Mesenchymal stem cell (in vitro differentiated cells and primary cell): ENCODE measurements around the gene LRRFIP1.

Experiments used
- DNase-seq: peaks from one replicate; pipeline ENCODE4 v3.0.0-alpha.2; 2013
- H2AFZ ChIP-seq: one replicate; pipeline ENCODE4 v1.6.1; 2013; ENCODE audit warnings: low read depth, mild to moderate bottlenecking, control low read depth, inconsistent platforms, low read length, moderate library complexity
- H2AK5ac ChIP-seq: 2 replicates; pipeline ENCODE4 v1.6.1; 2013; ENCODE audit warnings: low read length, moderate library complexity, mild to moderate bottlenecking, inconsistent platforms; ENCODE audit not compliant: severe bottlenecking
- H2BK120ac ChIP-seq: one replicate; pipeline ENCODE4 v1.6.1; 2013; ENCODE audit warnings: low read depth, mild to moderate bottlenecking, inconsistent platforms, low read length, moderate library complexity
- H2BK12ac ChIP-seq, 2 experiments: one replicate each; pipeline ENCODE4 v1.6.1; 2013; ENCODE audit warnings: inconsistent platforms in 2 of 2, low read length in 2 of 2, mild to moderate bottlenecking in 2 of 2, moderate library complexity in 2 of 2, control low read depth in 1 of 2
- H2BK15ac ChIP-seq: one replicate; pipeline ENCODE4 v1.6.1; 2013; ENCODE audit warnings: mild to moderate bottlenecking, low read depth, inconsistent platforms; ENCODE audit not compliant: poor library complexity, severe bottlenecking
- H2BK5ac ChIP-seq: 2 replicates; pipeline ENCODE4 v1.6.1; 2013; ENCODE audit warnings: low read depth, mild to moderate bottlenecking, low read length, control low read depth, inconsistent platforms; ENCODE audit not compliant: poor library complexity, severe bottlenecking
- H3K14ac ChIP-seq, 2 experiments: one replicate each; pipeline ENCODE4 v1.6.1; 2013; ENCODE audit warnings: inconsistent platforms in 2 of 2, low read length in 2 of 2, control low read depth in 1 of 2, mild to moderate bottlenecking in 1 of 2, moderate library complexity in 1 of 2
- H3K18ac ChIP-seq, 2 experiments: one replicate each; pipeline ENCODE4 v1.6.1; 2013; ENCODE audit warnings: inconsistent platforms in 2 of 2, low read length in 2 of 2, control low read depth in 1 of 2, low read depth in 1 of 2, mild to moderate bottlenecking in 1 of 2
- H3K23ac ChIP-seq, 2 experiments: one replicate each; pipeline ENCODE4 v1.6.1; 2013; ENCODE audit warnings: inconsistent platforms in 2 of 2, low read length in 2 of 2, mild to moderate bottlenecking in 2 of 2, moderate library complexity in 2 of 2, control low read depth in 1 of 2
- H3K27ac ChIP-seq: 2 replicates; pipeline ENCODE4 v1.5.1; 2013; ENCODE audit warnings: mild to moderate bottlenecking, moderate library complexity, low read length, control low read depth, inconsistent platforms; ENCODE audit not compliant: poor library complexity, severe bottlenecking
- H3K27me3 ChIP-seq, 2 experiments: 2 replicates each; pipeline versions ENCODE4 v1.6.1 to v1.7.0; 2013; ENCODE audit warnings: low read length in 2 of 2, mild to moderate bottlenecking in 2 of 2, moderate library complexity in 2 of 2, control low read depth in 1 of 2, inconsistent platforms in 1 of 2; ENCODE audit not compliant: control insufficient read depth in 1 of 2, insufficient read depth in 1 of 2
- H3K36me3 ChIP-seq, 2 experiments: 2 replicates each; pipeline versions ENCODE4 v1.6.1 to v1.7.0; 2013; ENCODE audit warnings: low read length in 2 of 2, control low read depth in 1 of 2, inconsistent platforms in 1 of 2, low read depth in 1 of 2, mild to moderate bottlenecking in 1 of 2; ENCODE audit not compliant: insufficient read depth in 2 of 2, control insufficient read depth in 1 of 2
- H3K4ac ChIP-seq, 2 experiments: one replicate each; pipeline ENCODE4 v1.6.1; 2013; ENCODE audit warnings: inconsistent platforms in 2 of 2, low read length in 2 of 2, mild to moderate bottlenecking in 2 of 2, moderate library complexity in 2 of 2, control low read depth in 1 of 2, low read depth in 1 of 2
- H3K4me1 ChIP-seq: 2 replicates; pipeline ENCODE4 v1.6.1; 2013; ENCODE audit warnings: low read depth, low read length, control low read depth; ENCODE audit not compliant: control insufficient read depth, insufficient read depth
- H3K4me2 ChIP-seq: 2 replicates; pipeline ENCODE4 v1.6.1; 2013; ENCODE audit warnings: low read length, mild to moderate bottlenecking, inconsistent platforms; ENCODE audit not compliant: poor library complexity, severe bottlenecking
- H3K4me3 ChIP-seq, 2 experiments: 2 replicates each; pipeline versions ENCODE4 v1.5.1 to v1.7.0; 2013; ENCODE audit warnings: low read length in 2 of 2, mild to moderate bottlenecking in 2 of 2, control low read depth in 1 of 2, low read depth in 1 of 2; ENCODE audit not compliant: insufficient read depth in 1 of 2
- H3K79me1 ChIP-seq: replicated peaks from 2 replicates; pipeline ENCODE4 v1.6.1; 2013; ENCODE audit warnings: mild to moderate bottlenecking, control low read depth, low read length, inconsistent platforms; ENCODE audit not compliant: poor library complexity, severe bottlenecking
- H3K9ac ChIP-seq: 2 replicates; pipeline ENCODE4 v1.7.0; 2013; ENCODE audit warnings: mild to moderate bottlenecking, low read length, moderate library complexity
- H3K9me3 ChIP-seq: 2 replicates; pipeline ENCODE4 v1.7.0; 2013; ENCODE audit warnings: mild to moderate bottlenecking, low read length; ENCODE audit not compliant: control insufficient read depth
- H4K8ac ChIP-seq: one replicate; pipeline ENCODE4 v1.6.1; 2013; ENCODE audit warnings: inconsistent platforms, mild to moderate bottlenecking, low read length, moderate library complexity
- H4K91ac ChIP-seq: one replicate; pipeline ENCODE4 v1.6.1; 2013; ENCODE audit warnings: mild to moderate bottlenecking, low read length, inconsistent platforms
- WGBS: methylation state at CpG from one replicate; pipeline ENCODE4 v1.1.7; 2013; ENCODE audit warnings: mixed read lengths; 5-methylcytosine and 5-hydroxymethylcytosine counted together

LRRFIP1 gene

GRCh38 chr2:237614151-237614720, 13.2 kb upstream of the LRRFIP1 start:
- no peak overlapping the region for H3K27ac ChIP-seq
- no peak overlapping the region for H2AFZ ChIP-seq
- H2BK120ac ChIP-seq, result no peak overlapping the region
- peak overlapping the region; percentile 34 for H4K91ac ChIP-seq
- peak overlapping the region; percentile 31 for H2AK5ac ChIP-seq
- H3K4ac ChIP-seq, result no peak overlapping the region
- H3K9me3 ChIP-seq, result no peaks in the 10 kb centered on the region
- DNase-seq, result peak; percentile 52
- no peaks in the 10 kb centered on the region for H3K27me3 ChIP-seq
- no peak overlapping the region for H3K9ac ChIP-seq
- H3K4me2 ChIP-seq, result no peak overlapping the region
- H3K36me3 ChIP-seq, result no peaks in the 10 kb centered on the region
- peak overlapping the region; percentile 83 for H4K8ac ChIP-seq
- no peak overlapping the region for H2BK15ac ChIP-seq
- no peaks in the 10 kb centered on the region for H3K79me1 ChIP-seq
- peak overlapping the region; percentile 8 to 20 for H2BK12ac ChIP-seq
- H3K18ac ChIP-seq, result peak overlapping the region in 1 of 2 experiments; percentile 59
- 49% methylated on average over 9 of the region's 9 CpGs for WGBS
- peaks cover 13% of the 10 kb centered on the region for H3K4me1 ChIP-seq
- no peak overlapping the region for H2BK5ac ChIP-seq
- H3K23ac ChIP-seq, result no peak overlapping the region
- no peak overlapping the region for H3K14ac ChIP-seq
- no peak overlapping the region for H3K4me3 ChIP-seq

- Histone ChIP-seq H2AFZ (peak overlapping the region; percentile 31), H4K8ac (peak overlapping the region; percentile 62), H3K4me1 (peaks cover 13% of the 10 kb centered on the region), H2AK5ac (peak overlapping the region; percentile 36), H2BK15ac (no peak overlapping the region), H3K9me3 (no peaks in the 10 kb centered on the region), H2BK5ac (no peak overlapping the region), H3K4ac (peak overlapping the region; percentile 69 to 77), H3K79me1 (no peaks in the 10 kb centered on the region), H3K27ac (no peak overlapping the region), H3K4me2 (no peak overlapping the region), H2BK12ac (peak overlapping the region in 1 of 2 experiments; percentile 47), H3K36me3 (no peaks in the 10 kb centered on the region), H3K14ac (peak overlapping the region in 1 of 2 experiments; percentile 48), H3K18ac (peak overlapping the region; percentile 41 to 47), H4K91ac (peak overlapping the region; percentile 79), H3K23ac (no peak overlapping the region), H3K27me3 (no peaks in the 10 kb centered on the region), H3K4me3 (peak overlapping the region in 1 of 2 experiments; percentile 32), H2BK120ac (peak overlapping the region; percentile 50), H3K9ac (peak overlapping the region; percentile 81)
- WGBS, result 57% methylated on average over 4 of the region's 4 CpGs
- no peak for DNase-seq
Measured at GRCh38 chr2:237615631-237616249, 11.6 kb upstream of the LRRFIP1 start.

GRCh38 chr2:237616373-237616733, 11.0 kb upstream of the LRRFIP1 start:
- Histone ChIP-seq H3K18ac (peak overlapping the region; percentile 41 to 47), H3K27me3 (no peaks in the 10 kb centered on the region), H3K9me3 (no peaks in the 10 kb centered on the region), H4K8ac (peak overlapping the region; percentile 62), H3K4me3 (peak overlapping the region in 1 of 2 experiments; percentile 32), H3K27ac (no peak overlapping the region), H3K4me2 (no peak overlapping the region), H2BK15ac (no peak overlapping the region), H3K4ac (peak overlapping the region; percentile 69 to 77), H4K91ac (peak overlapping the region; percentile 79), H2BK12ac (peak overlapping the region in 1 of 2 experiments; percentile 47), H3K9ac (peak overlapping the region; percentile 81), H3K14ac (peak overlapping the region in 1 of 2 experiments; percentile 5), H3K36me3 (no peaks in the 10 kb centered on the region), H2AFZ (no peak overlapping the region), H3K4me1 (peaks cover 13% of the 10 kb centered on the region), H3K23ac (no peak overlapping the region), H2AK5ac (no peak overlapping the region), H3K79me1 (no peaks in the 10 kb centered on the region), H2BK5ac (no peak overlapping the region), H2BK120ac (peak overlapping the region; percentile 50)
- WGBS, result 71% methylated on average over 1 of the region's 3 CpGs
- no peak for DNase-seq

GRCh38 chr2:237616734-237617586, 10.4 kb upstream of the LRRFIP1 start:
- H2AK5ac ChIP-seq, result peak overlapping the region; percentile 17
- no peak overlapping the region for H2BK15ac ChIP-seq
- H2BK120ac ChIP-seq, result peak overlapping the region; percentile 51
- no peaks in the 10 kb centered on the region for H3K9me3 ChIP-seq
- H3K36me3 ChIP-seq, result no peaks in the 10 kb centered on the region
- peak overlapping the region in 1 of 2 experiments; percentile 49 for H3K14ac ChIP-seq
- H3K27me3 ChIP-seq, result no peaks in the 10 kb centered on the region
- H3K4me2 ChIP-seq, result no peak overlapping the region
- peak overlapping the region; percentile 52 to 94 for H3K18ac ChIP-seq
- H3K9ac ChIP-seq, result peak overlapping the region; percentile 81
- peak overlapping the region; percentile 79 for H4K91ac ChIP-seq
- WGBS, result 66% methylated on average over 15 of the region's 15 CpGs
- H2BK5ac ChIP-seq, result no peak overlapping the region
- peak overlapping the region in 1 of 2 experiments; percentile 54 for H3K23ac ChIP-seq
- no peak overlapping the region for H3K27ac ChIP-seq
- H2AFZ ChIP-seq, result peak overlapping the region; percentile 19
- no peaks in the 10 kb centered on the region for H3K79me1 ChIP-seq
- peak; percentile 79 for DNase-seq
- H2BK12ac ChIP-seq, result peak overlapping the region; percentile 2 to 65
- H4K8ac ChIP-seq, result no peak overlapping the region
- H3K4ac ChIP-seq, result peak overlapping the region; percentile 40 to 41
- peaks cover 13% of the 10 kb centered on the region for H3K4me1 ChIP-seq
- H3K4me3 ChIP-seq, result peak overlapping the region in 1 of 2 experiments; percentile 1
